GM19239 (cell line): ENCODE data around the gene ENTPD6.
"Not testable (repeated sequence)": the region's sequence is repeated elsewhere in the genome, so short reads cannot be mapped to it uniquely, and the experiment has no call there.

ENCODE experiments used
- DNase-seq: peaks from one replicate; pipeline ENCODE4 v3.0.0; 2011; ENCODE audit warnings: low spot score; ENCODE audit not compliant: insufficient read length
- FAIRE-seq: peaks from 2 replicates; lab custom pipeline; 2011; peaks lifted over from hg19 to GRCh38; lab: Jason Lieb, UNC

ENTPD6 gene

GRCh38 chr20:25221592-25222460 is 26.3 kb downstream of the ENTPD6 start:
- FAIRE-seq = no peak
- DNase-seq = no peak

- FAIRE-seq (no peak), DNase-seq (no peak)
Measured at GRCh38 chr20:25222461-25223178, 27.1 kb downstream of the ENTPD6 start.

- DNase-seq (no peak), FAIRE-seq (no peak)
Measured at GRCh38 chr20:25223179-25223661, 27.7 kb downstream of the ENTPD6 start.

GRCh38 chr20:25223765-25224720 is 28.5 kb downstream of the ENTPD6 start:
- no peak for DNase-seq
- no peak for FAIRE-seq

GRCh38 chr20:25224941-25225340 is 29.4 kb downstream of the ENTPD6 start:
- DNase-seq (no peak), FAIRE-seq (no peak)

GRCh38 chr20:25225642-25226432 is 30.3 kb downstream of the ENTPD6 start:
- no peak for FAIRE-seq
- no peak for DNase-seq

GRCh38 chr20:25226433-25227316 is 31.2 kb downstream of the ENTPD6 start:
- FAIRE-seq (no peak), DNase-seq (no peak)

GRCh38 chr20:25227317-25227831 is 31.9 kb downstream of the ENTPD6 start:
- DNase-seq = no peak
- no peak for FAIRE-seq

- no peak for FAIRE-seq
Measured at GRCh38 chr20:25229486-25230165, 34.1 kb downstream of the ENTPD6 start.

GRCh38 chr20:25230166-25230831 is 34.8 kb downstream of the ENTPD6 start:
- DNase-seq (no peak), FAIRE-seq (no peak)

More at GRCh38 chr20:25229486-25230165, 34.1 kb downstream of the ENTPD6 start:
- DNase-seq = no peak

GRCh38 chr20:25233016-25233772 is 37.7 kb downstream of the ENTPD6 start:
- DNase-seq = no peak
- FAIRE-seq = no peak

- DNase-seq, FAIRE-seq: not testable (repeated sequence)
Measured at GRCh38 chr20:25234009-25234849, 38.7 kb downstream of the ENTPD6 start.

GRCh38 chr20:25236450-25237304 is 41.2 kb downstream of the ENTPD6 start:
- DNase-seq = no peak
- FAIRE-seq = no peak

GRCh38 chr20:25237610-25238318 is 42.3 kb downstream of the ENTPD6 start:
- DNase-seq (no peak), FAIRE-seq (no peak)
